Measurements from ENCODE around the gene STOX2.

GRCh38 chr4:183915976-183916375 lies 10.9 kb downstream of the STOX2 start:
- no peak for TF ChIP-seq POLR2A (IDR thresholded peaks at IDR 0.05)
- no peak for TF ChIP-seq CTCF (IDR thresholded peaks at IDR 0.05)
- TF ChIP-seq EP300 (IDR thresholded peaks at IDR 0.05): no peak
- no peak for TF ChIP-seq POLR2AphosphoS5 (IDR thresholded peaks at IDR 0.05)
